GM13977 (cell line): ENCODE measurements around the gene HLA-DMB.

ENCODE experiments used
- DNase-seq: peaks from one replicate; pipeline ENCODE4 v3.0.0; 2012; ENCODE audit warnings: low spot score
- in situ Hi-C: fragments of 300-500 bp; cut with MboI; formaldehyde crosslinking; loops from one replicate; pipeline ENCODE4 v1.12.0; 2022; ENCODE audit warnings: low sequenced_read_pairs, low pct_unique_long_range_greater_than_20kb, mixed read lengths, inconsistent platforms; ENCODE audit not compliant: unreplicated experiment
- TF ChIP-seq, protein P1 (sequence below): IDR thresholded peaks from 2 replicates; pipeline ENCODE4 v1.5.1; 2012; ENCODE audit warnings: mild to moderate bottlenecking, control low read depth; ENCODE audit not compliant: insufficient read depth; ENCODE audit errors: extremely low read depth, missing control alignments

The HLA-DMB gene

DNA sequence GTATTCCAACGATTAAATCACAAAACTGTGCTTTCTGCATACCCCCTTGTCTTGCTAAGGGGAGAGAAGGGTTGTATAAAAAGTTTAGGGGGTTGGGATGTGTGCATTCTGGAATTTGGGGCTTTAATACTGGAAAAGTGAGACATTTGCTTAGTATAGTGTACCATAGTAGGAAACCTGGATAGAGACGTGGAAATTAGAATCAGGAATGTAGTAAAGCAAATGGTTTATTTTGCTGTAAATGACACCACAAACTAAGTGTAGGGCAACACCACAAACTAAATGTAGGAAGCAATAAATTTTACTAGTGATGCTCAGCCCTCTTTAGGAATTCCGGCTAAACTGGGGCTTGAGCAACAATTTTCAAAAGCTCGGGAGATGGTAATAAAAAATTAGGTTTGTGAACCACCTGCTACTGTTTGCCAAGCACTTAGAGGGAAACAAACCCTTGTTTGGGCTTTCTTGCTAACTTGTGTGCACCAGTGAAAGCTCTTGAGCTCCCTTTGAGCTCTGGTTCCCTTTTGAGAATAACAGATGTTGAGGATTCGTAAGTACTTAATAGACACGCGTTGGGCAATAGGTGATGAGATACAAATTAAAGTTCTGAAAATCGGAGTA, 41.4 kb upstream of the HLA-DMB start:
- no peak for DNase-seq
- in situ Hi-C loops, result no loop called here
- TF ChIP-seq, protein P1, sequence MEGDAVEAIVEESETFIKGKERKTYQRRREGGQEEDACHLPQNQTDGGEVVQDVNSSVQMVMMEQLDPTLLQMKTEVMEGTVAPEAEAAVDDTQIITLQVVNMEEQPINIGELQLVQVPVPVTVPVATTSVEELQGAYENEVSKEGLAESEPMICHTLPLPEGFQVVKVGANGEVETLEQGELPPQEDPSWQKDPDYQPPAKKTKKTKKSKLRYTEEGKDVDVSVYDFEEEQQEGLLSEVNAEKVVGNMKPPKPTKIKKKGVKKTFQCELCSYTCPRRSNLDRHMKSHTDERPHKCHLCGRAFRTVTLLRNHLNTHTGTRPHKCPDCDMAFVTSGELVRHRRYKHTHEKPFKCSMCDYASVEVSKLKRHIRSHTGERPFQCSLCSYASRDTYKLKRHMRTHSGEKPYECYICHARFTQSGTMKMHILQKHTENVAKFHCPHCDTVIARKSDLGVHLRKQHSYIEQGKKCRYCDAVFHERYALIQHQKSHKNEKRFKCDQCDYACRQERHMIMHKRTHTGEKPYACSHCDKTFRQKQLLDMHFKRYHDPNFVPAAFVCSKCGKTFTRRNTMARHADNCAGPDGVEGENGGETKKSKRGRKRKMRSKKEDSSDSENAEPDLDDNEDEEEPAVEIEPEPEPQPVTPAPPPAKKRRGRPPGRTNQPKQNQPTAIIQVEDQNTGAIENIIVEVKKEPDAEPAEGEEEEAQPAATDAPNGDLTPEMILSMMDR, result no peak

DNA sequence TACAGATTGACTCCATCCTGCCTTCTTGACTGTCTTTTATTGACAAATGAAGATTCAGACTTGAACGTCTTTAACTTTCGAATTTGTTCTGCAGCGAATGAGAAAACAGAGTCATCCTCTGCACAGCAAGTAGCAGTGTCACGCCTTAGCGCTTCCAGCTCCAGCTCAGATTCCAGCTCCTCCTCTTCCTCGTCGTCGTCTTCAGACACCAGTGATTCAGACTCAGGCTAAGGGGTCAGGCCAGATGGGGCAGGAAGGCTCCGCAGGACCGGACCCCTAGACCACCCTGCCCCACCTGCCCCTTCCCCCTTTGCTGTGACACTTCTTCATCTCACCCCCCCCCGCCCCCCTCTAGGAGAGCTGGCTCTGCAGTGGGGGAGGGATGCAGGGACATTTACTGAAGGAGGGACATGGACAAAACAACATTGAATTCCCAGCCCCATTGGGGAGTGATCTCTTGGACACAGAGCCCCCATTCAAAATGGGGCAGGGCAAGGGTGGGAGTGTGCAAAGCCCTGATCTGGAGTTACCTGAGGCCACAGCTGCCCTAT, 39.7 kb upstream of the HLA-DMB start:
- no peak for DNase-seq
- TF ChIP-seq, protein P1, result no peak
- in situ Hi-C loops, result no loop called here

GRCh38 chr6:32979720-32980487, 39.1 kb upstream of the HLA-DMB start:
- TF ChIP-seq, protein P1, result no peak
- in situ Hi-C loops, result loop anchor here (10.0 kb wide), 1 partner anchor 95 kb away; no protein-coding TSS in a partner anchor
- no peak for DNase-seq

DNA sequence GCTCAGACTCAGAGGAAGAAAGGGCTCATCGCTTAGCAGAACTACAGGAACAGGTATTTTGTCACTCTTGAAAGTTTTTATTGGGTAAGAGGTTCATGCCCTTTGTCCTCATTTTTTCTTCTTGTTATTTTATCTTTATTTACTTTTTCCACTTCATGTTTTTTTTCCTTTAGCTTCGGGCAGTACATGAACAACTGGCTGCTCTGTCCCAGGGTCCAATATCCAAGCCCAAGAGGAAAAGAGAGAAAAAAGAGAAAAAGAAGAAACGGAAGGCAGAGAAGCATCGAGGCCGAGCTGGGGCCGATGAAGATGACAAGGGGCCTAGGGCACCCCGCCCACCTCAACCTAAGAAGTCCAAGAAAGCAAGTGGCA, 37.1 kb upstream of the HLA-DMB start:
- in situ Hi-C loops, result loop anchor here (10.0 kb wide), 1 partner anchor 93 kb away; no protein-coding TSS in a partner anchor
- DNase-seq, result no peak
- TF ChIP-seq, protein P1, result no peak

DNA sequence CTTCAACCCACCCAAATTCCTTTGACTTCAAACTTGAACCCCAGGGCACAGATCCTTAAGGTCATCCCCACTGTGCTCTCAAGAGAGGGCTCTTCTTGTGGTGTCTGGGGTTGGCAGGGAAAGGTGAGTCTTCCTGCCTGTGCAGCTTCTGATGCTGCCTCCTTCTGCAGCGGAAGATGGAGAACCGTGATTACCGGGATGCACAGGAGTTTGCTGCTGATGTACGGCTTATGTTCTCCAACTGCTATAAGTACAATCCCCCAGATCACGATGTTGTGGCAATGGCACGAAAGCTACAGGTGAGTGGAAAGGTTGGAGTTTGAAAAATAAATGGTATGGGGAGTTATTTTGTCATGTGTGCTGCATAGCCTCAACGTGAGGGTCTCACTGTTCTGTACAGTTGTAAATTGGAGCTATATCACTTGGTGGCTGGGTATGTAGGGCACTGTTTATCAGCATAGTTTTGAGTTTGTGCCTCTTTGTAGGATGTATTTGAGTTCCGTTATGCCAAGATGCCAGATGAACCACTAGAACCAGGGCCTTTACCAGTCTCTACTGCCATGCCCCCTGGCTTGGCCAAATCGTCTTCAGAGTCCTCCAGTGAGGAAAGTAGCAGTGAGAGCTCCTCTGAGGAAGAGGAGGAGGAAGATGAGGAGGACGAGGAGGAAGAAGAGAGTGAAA, 36.6 kb upstream of the HLA-DMB start:
- TF ChIP-seq, protein P1, result no peak
- in situ Hi-C loops, result loop anchor here (10.0 kb wide), 1 partner anchor 93 kb away; no protein-coding TSS in a partner anchor
- DNase-seq, result no peak

DNA sequence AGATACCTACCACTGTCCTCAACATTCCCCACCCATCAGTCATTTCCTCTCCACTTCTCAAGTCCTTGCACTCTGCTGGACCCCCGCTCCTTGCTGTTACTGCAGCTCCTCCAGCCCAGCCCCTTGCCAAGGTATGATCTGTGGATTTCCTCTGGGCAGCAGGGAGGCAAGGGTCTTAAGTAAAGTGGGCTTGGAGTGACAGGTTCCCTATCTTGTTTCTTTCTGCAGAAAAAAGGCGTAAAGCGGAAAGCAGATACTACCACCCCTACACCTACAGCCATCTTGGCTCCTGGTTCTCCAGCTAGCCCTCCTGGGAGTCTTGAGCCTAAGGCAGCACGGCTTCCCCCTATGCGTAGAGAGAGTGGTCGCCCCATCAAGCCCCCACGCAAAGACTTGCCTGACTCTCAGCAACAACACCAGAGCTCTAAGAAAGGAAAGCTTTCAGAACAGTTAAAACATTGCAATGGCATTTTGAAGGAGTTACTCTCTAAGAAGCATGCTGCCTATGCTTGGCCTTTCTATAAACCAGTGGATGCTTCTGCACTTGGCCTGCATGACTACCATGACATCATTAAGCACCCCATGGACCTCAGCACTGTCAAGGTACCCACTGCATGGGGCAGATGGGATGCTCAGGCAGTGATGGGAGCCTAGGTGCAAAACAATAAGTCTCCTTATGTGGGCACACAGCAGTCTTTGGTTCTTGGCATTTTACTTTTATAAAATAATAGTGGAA, 35.7 kb upstream of the HLA-DMB start:
- no peak for DNase-seq
- in situ Hi-C loops, result loop anchor here (10.0 kb wide), 1 partner anchor 92 kb away; no protein-coding TSS in a partner anchor
- TF ChIP-seq, protein P1, result no peak
